ENCODE results near the gene CABLES1.
"Not testable (repeated sequence)": the region's sequence is repeated elsewhere in the genome, so short reads cannot be mapped to it uniquely, and the experiment has no call there.

The CABLES1 gene

DNA sequence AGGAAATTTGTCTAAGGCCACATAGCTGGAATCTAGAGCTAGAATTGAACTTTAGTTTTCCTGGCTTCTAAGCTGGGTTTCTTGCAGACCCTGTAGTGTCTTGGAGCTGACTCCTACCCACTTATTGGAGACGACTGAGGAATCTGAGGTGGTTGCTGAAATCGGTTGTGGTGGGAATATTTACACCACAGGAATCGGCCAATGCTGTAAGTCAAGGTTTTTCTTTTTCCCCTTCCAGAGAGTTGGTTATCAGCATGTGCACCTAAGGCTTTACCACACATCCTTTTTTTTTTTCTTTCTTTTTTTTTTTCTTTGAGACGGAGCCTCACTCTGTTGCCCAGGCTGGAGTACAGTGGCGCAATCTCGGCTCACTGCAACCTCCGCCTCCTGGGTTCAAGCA is 9.4 kb downstream of the CABLES1 start:
- H3K9me3 Mint-ChIP-seq (ENCODE audit: low read depth): no peaks in the 10 kb centered on the region
- H3K4me3 Mint-ChIP-seq: no peak overlapping the region
- H3K27ac Mint-ChIP-seq: no peak overlapping the region
- no peaks in the 10 kb centered on the region for H3K36me3 Mint-ChIP-seq
- H3K4me1 Mint-ChIP-seq (ENCODE audit: low read depth): no peaks in the 10 kb centered on the region
- H3K27me3 Mint-ChIP-seq: peaks cover 2% of the 10 kb centered on the region

DNA sequence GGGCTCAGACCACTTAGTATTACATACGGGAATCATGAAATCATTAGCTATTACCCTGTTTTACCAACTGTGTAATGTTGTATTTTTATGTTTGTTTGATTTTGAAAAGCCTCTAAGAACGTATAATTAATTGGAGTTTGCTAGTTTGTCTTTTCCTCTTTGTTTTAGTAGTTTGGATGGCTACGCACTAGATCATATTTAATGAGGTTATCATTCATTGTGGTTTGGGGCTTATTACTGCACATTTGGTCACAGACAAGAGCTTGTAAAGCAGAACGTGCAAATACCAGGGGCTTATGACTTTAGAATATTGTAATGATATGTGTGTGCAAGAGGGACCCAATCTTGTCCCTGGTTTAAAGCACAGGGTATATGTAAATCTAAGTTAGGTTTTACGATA is 10.3 kb downstream of the CABLES1 start:
- Mint-ChIP-seq H3K4me3 (no peak overlapping the region), H3K36me3 (no peaks in the 10 kb centered on the region), H3K27me3 (peaks cover 2% of the 10 kb centered on the region)

DNA sequence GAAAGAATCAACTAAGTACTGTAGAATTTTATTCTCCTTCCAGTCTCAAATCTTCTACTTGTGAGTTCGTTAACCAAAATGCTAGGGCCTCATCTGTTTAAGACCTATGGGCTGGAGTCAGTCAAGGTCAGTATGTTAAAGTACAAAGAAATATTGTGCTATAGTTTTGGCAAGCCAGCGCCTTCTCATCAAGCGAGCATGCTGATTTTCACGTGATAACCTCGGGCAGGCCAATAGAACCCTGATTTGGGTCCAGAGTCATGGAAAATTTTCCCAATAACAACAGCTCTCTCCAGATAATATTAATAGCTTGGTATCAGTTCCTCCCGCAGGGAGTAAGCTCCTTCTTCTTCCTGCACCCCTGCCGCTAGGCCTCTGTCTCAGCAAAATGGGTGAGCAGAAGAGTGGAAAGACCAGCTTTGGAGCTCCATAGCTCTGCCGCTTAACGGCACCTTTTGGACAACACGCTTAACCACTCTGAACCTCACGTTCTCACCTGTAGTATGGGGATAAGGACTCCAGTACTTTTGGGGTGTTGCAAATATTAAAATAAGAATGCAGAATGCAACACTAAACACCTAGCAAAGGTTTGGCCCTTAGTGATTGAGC is 11.7 kb downstream of the CABLES1 start:
- Mint-ChIP-seq H3K4me1 (ENCODE audit: low read depth) (no peaks in the 10 kb centered on the region), H3K9me3 (ENCODE audit: low read depth) (no peaks in the 10 kb centered on the region), H3K36me3 (no peaks in the 10 kb centered on the region), H3K27me3 (peaks cover 2% of the 10 kb centered on the region), H3K4me3 (no peak overlapping the region), H3K27ac (no peak overlapping the region)

More for the DNA sequence above, 10.3 kb downstream of the CABLES1 start:
- Mint-ChIP-seq H3K9me3 (ENCODE audit: low read depth) (no peaks in the 10 kb centered on the region), H3K4me1 (ENCODE audit: low read depth) (no peaks in the 10 kb centered on the region), H3K27ac (no peak overlapping the region)

GRCh38 chr18:23148382-23148781 is 13.1 kb downstream of the CABLES1 start:
- no peaks in the 10 kb centered on the region for H3K9me3 Mint-ChIP-seq (ENCODE audit: low read depth)
- no peak overlapping the region for H3K27ac Mint-ChIP-seq
- H3K4me1 Mint-ChIP-seq (ENCODE audit: low read depth): no peaks in the 10 kb centered on the region
- no peaks in the 10 kb centered on the region for H3K27me3 Mint-ChIP-seq
- H3K36me3 Mint-ChIP-seq: no peaks in the 10 kb centered on the region
- no peak overlapping the region for H3K4me3 Mint-ChIP-seq

- Mint-ChIP-seq H3K36me3 (no peaks in the 10 kb centered on the region), H3K27me3 (no peaks in the 10 kb centered on the region), H3K9me3 (ENCODE audit: low read depth) (no peaks in the 10 kb centered on the region), H3K4me3 (no peak overlapping the region), H3K27ac (no peak overlapping the region), H3K4me1 (ENCODE audit: low read depth) (no peaks in the 10 kb centered on the region)
These were observed 14.3 kb downstream of the CABLES1 start for GRCh38 chr18:23149570-23149969.

- H3K9me3 Mint-ChIP-seq (ENCODE audit: low read depth): no peaks in the 10 kb centered on the region
- no peak overlapping the region for H3K4me3 Mint-ChIP-seq
- H3K36me3 Mint-ChIP-seq: no peaks in the 10 kb centered on the region
- H3K4me1 Mint-ChIP-seq (ENCODE audit: low read depth): no peaks in the 10 kb centered on the region
- H3K27ac Mint-ChIP-seq: no peak overlapping the region
- H3K27me3 Mint-ChIP-seq: no peaks in the 10 kb centered on the region
These were observed 16.3 kb downstream of the CABLES1 start for GRCh38 chr18:23151414-23152099.

DNA sequence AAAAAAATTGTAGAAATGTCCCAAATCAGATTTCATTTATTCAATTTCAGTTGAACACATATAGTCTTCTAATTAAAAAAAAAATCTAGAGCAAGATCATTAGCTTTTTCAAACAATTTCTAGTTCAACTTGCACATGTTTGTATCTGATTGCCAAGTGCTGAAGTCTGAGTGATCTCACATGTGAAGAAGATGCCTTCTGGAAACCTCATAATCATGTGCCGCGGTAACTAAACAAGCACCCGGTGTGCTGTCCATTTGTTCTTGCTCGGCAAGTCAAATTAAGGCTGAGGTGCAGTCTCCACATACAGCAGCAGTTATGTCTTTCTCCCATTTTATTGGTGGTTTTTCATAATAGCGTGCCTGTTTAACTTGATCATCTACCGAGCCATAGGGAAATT is 18.7 kb downstream of the CABLES1 start:
- H3K9me3 Mint-ChIP-seq (ENCODE audit: low read depth): no peaks in the 10 kb centered on the region
- no peak overlapping the region for H3K27ac Mint-ChIP-seq
- no peaks in the 10 kb centered on the region for H3K4me1 Mint-ChIP-seq (ENCODE audit: low read depth)
- H3K27me3 Mint-ChIP-seq: no peaks in the 10 kb centered on the region
- no peak overlapping the region for H3K4me3 Mint-ChIP-seq
- no peaks in the 10 kb centered on the region for H3K36me3 Mint-ChIP-seq

- H3K27ac Mint-ChIP-seq: no peak overlapping the region
- H3K4me3 Mint-ChIP-seq: no peak overlapping the region
- H3K9me3 Mint-ChIP-seq (ENCODE audit: low read depth): no peaks in the 10 kb centered on the region
These were observed 19.7 kb downstream of the CABLES1 start for GRCh38 chr18:23154823-23155500.

GRCh38 chr18:23155537-23155936 is 20.3 kb downstream of the CABLES1 start:
- Mint-ChIP-seq H3K4me1 (ENCODE audit: low read depth) (no peaks in the 10 kb centered on the region), H3K9me3 (ENCODE audit: low read depth) (no peaks in the 10 kb centered on the region), H3K36me3 (no peaks in the 10 kb centered on the region), H3K4me3 (no peak overlapping the region), H3K27ac (no peak overlapping the region), H3K27me3 (no peaks in the 10 kb centered on the region)

More at GRCh38 chr18:23154823-23155500, 19.7 kb downstream of the CABLES1 start:
- Mint-ChIP-seq H3K27me3 (no peaks in the 10 kb centered on the region), H3K36me3 (no peaks in the 10 kb centered on the region), H3K4me1 (ENCODE audit: low read depth) (no peaks in the 10 kb centered on the region)

GRCh38 chr18:23156134-23156533 is 20.8 kb downstream of the CABLES1 start:
- H3K36me3 Mint-ChIP-seq: no peaks in the 10 kb centered on the region
- H3K9me3 Mint-ChIP-seq (ENCODE audit: low read depth): no peaks in the 10 kb centered on the region
- H3K27ac Mint-ChIP-seq: no peak overlapping the region
- no peak overlapping the region for H3K4me3 Mint-ChIP-seq
- H3K4me1 Mint-ChIP-seq (ENCODE audit: low read depth): no peaks in the 10 kb centered on the region
- no peaks in the 10 kb centered on the region for H3K27me3 Mint-ChIP-seq

DNA sequence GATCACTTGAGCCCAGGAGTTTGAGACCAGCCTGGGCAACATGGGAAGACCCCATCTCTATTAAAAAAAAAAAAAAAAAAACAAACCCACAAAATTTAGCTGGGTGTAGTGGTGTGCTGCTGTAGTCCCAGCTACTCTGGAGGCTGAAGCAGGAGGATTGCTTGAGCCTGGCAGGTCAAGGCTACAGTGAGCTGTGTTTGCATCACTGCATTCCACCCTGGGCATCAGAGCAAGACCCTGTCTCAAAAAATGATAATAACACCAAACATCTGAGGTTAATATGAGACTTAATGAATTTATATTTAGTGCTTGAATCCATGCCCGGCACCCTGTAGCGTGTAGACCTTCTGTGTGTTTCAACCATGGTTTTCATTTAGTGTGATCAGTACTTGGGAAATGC is 22.8 kb downstream of the CABLES1 start:
- H3K27ac Mint-ChIP-seq: no peak overlapping the region
- no peaks in the 10 kb centered on the region for H3K4me1 Mint-ChIP-seq (ENCODE audit: low read depth)
- H3K36me3 Mint-ChIP-seq: no peaks in the 10 kb centered on the region
- H3K4me3 Mint-ChIP-seq: no peak overlapping the region
- H3K27me3 Mint-ChIP-seq: no peaks in the 10 kb centered on the region
- no peaks in the 10 kb centered on the region for H3K9me3 Mint-ChIP-seq (ENCODE audit: low read depth)

- H3K36me3 Mint-ChIP-seq; H3K9me3 Mint-ChIP-seq (ENCODE audit: low read depth); H3K27ac Mint-ChIP-seq; H3K4me3 Mint-ChIP-seq; H3K4me1 Mint-ChIP-seq (ENCODE audit: low read depth); H3K27me3 Mint-ChIP-seq: not testable (repeated sequence)
These were observed 23.6 kb downstream of the CABLES1 start for GRCh38 chr18:23158884-23159283.

GRCh38 chr18:23159344-23159743 is 24.1 kb downstream of the CABLES1 start:
- Mint-ChIP-seq H3K27ac (no peak overlapping the region), H3K36me3 (no peaks in the 10 kb centered on the region)

GRCh38 chr18:23162473-23162872 is 27.2 kb downstream of the CABLES1 start:
- Mint-ChIP-seq H3K4me1 (ENCODE audit: low read depth) (no peaks in the 10 kb centered on the region), H3K9me3 (ENCODE audit: low read depth) (no peaks in the 10 kb centered on the region), H3K4me3 (no peak overlapping the region), H3K27me3 (no peaks in the 10 kb centered on the region), H3K36me3 (no peaks in the 10 kb centered on the region), H3K27ac (no peak overlapping the region)

More at GRCh38 chr18:23159344-23159743, 24.1 kb downstream of the CABLES1 start:
- H3K4me3 Mint-ChIP-seq: no peak overlapping the region
- no peaks in the 10 kb centered on the region for H3K27me3 Mint-ChIP-seq
- H3K4me1 Mint-ChIP-seq (ENCODE audit: low read depth): no peaks in the 10 kb centered on the region
- no peaks in the 10 kb centered on the region for H3K9me3 Mint-ChIP-seq (ENCODE audit: low read depth)

DNA sequence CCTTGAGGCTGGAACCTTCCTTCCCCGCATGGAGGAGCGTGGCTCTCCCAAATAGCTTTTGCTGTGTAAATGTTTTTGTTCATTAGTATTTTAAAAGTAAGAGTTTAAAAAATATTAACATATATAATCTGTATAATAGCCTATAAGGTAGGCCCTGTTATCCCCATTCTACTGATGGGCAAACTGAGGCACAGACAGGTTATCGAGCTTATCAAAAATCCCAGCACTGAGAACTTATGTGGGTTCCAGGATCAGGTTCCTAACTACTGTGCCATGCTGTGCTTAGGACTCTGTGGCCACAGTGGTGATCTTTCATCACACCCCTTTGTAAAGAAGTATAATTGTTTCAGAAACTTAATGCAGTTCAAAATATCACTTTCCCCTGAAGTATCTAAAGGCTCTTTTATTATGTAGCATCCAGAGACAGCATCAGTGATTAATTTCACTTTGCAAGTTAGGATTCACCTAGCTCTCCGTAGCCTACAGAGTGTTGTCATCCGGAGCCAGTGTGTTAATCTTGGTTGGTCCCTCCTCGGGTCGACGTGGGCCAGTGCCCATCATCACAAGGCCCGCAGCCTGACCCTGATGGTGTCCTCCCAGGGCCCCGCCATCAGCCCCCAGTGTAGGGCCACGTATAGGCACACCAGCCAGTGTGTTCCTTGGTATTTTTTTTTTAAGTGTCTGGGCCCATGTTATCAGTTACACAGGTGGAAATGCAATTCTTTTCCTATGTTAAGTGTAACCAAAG is 28.7 kb downstream of the CABLES1 start:
- Mint-ChIP-seq H3K4me3 (no peak overlapping the region), H3K4me1 (ENCODE audit: low read depth) (no peaks in the 10 kb centered on the region), H3K27me3 (no peaks in the 10 kb centered on the region), H3K36me3 (no peaks in the 10 kb centered on the region), H3K9me3 (ENCODE audit: low read depth) (no peaks in the 10 kb centered on the region), H3K27ac (no peak overlapping the region)
